HG03196 (cell line): Measurements from ENCODE around the gene ZNF232.
"Not testable (repeated sequence)": the region's sequence is repeated elsewhere in the genome, so short reads cannot be mapped to it uniquely, and the experiment has no call there.

Source experiments
- ATAC-seq: cut with Tn5 transposase; IDR thresholded peaks from one replicate; pipeline ENCODE4 v1.9.1; 2021; ENCODE audit not compliant: unreplicated experiment

Gene ZNF232

GRCh38 chr17:5099271-5099670, 12.4 kb downstream of the ZNF232 start:
- ATAC-seq, result no peak

- no peak for ATAC-seq
These were observed 14.4 kb downstream of the ZNF232 start for GRCh38 chr17:5097101-5097834.

- no peak for ATAC-seq
These were observed 15.0 kb downstream of the ZNF232 start for GRCh38 chr17:5096731-5097100.

GRCh38 chr17:5092218-5093010, 19.3 kb downstream of the ZNF232 start:
- ATAC-seq, result no peak

GRCh38 chr17:5080591-5080990, 31.1 kb downstream of the ZNF232 start:
- no peak for ATAC-seq

GRCh38 chr17:5078106-5079028, 33.3 kb downstream of the ZNF232 start, which contains the start of gene ZFP3:
TSS of gene ZFP3 (plus strand) at chr17:5078467. CDS start at chr17:5091505, 13,038 bp downstream.
- peak; percentile 80 for ATAC-seq

- ATAC-seq, result no peak
These were observed 33.9 kb downstream of the ZNF232 start for GRCh38 chr17:5077781-5078105.

- not testable (repeated sequence) for ATAC-seq
These were observed 34.4 kb downstream of the ZNF232 start for GRCh38 chr17:5077275-5077674.

- not testable (repeated sequence) for ATAC-seq
These were observed 36.2 kb downstream of the ZNF232 start for GRCh38 chr17:5075472-5075871.

- no peak for ATAC-seq
These were observed 42.0 kb downstream of the ZNF232 start for GRCh38 chr17:5069724-5070123.

GRCh38 chr17:5068236-5068635, 43.4 kb downstream of the ZNF232 start:
- ATAC-seq, result no peak

- ATAC-seq, result no peak
These were observed 46.4 kb downstream of the ZNF232 start for GRCh38 chr17:5065227-5065744.
